BLaER1 (cell line): ENCODE measurements around the gene CCN6.

Source experiments
- H3K27ac ChIP-seq: shearing (Covaris generic); formaldehyde crosslinking; 2 replicates; pipeline ENCODE4 v1.8.1; 2022
- H3K27me3 ChIP-seq: shearing (Covaris generic); formaldehyde crosslinking; 2 replicates; pipeline ENCODE4 v1.8.1; 2022
- H3K36me3 ChIP-seq: shearing (Covaris generic); formaldehyde crosslinking; 2 replicates; pipeline ENCODE4 v1.8.1; 2022
- H3K4me1 ChIP-seq: shearing (Covaris generic); formaldehyde crosslinking; 2 replicates; pipeline ENCODE4 v1.8.1; 2022
- H3K4me2 ChIP-seq: shearing (Covaris generic); formaldehyde crosslinking; 2 replicates; pipeline ENCODE4 v1.8.1; 2022
- H3K4me3 ChIP-seq: shearing (Covaris generic); formaldehyde crosslinking; 2 replicates; pipeline ENCODE4 v1.8.1; 2022
- H3K9ac ChIP-seq: shearing (Covaris generic); formaldehyde crosslinking; 2 replicates; pipeline ENCODE4 v1.8.1; 2022
- H3K9me3 ChIP-seq: shearing (Covaris generic); formaldehyde crosslinking; 2 replicates; pipeline ENCODE4 v1.8.1; 2022
- H4K20me1 ChIP-seq: shearing (Covaris generic); formaldehyde crosslinking; 2 replicates; pipeline ENCODE4 v1.8.1; 2022
- Cebpa-rat ChIP-seq: shearing (Covaris generic); IDR thresholded peaks from 2 replicates; pipeline ENCODE4 v1.8.1; 2022

CCN6 gene

DNA sequence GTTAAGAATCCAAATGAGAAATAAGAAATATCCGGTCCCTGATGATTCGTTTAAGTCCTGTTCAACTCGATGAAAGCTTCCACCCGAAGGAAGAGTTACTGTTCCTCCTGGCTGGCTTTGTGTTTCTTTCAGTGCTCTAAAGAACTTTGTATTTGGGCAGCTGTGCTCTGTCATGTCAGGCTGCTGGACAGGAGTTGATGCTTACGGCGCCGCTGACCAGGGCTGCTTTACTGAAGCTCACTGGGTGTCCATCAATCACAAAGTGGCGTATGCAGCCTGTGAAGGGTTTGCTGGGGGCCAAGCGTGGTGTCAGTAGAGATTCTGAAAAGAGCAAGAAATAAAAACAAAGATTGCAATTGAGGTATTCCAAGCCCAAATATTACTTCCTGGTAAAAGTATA is 55.4 kb downstream of the CCN6 start:
- no peaks in the 10 kb centered on the region for H3K4me1 ChIP-seq
- no peak for TF ChIP-seq Cebpa-rat
- H3K9me3 ChIP-seq, result no peaks in the 10 kb centered on the region
- H3K4me2 ChIP-seq, result no peak overlapping the region
- no peaks in the 10 kb centered on the region for H3K27me3 ChIP-seq
- no peaks in the 10 kb centered on the region for H3K36me3 ChIP-seq
- H3K9ac ChIP-seq, result no peak overlapping the region
- H3K4me3 ChIP-seq, result no peak overlapping the region
- H4K20me1 ChIP-seq, result no peaks in the 10 kb centered on the region
- H3K27ac ChIP-seq, result no peak overlapping the region

DNA sequence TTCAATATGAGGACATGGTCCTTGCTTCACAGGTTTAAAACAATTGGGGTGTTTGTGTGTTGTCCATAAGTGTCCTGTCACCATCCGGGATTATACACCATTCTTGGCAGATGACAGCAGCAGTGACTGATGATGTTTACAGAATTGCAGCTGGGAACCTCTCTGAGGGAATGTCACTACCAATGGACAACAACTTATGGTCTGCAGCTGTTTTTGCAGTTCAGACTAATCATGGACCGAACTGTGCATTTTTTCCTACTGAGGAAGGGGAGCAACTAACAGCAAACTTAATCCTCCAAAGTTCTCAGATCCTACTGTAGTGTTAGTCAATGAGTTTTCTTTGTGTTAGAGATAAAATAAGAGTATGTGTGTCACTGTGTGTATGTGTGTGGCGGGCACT is 59.5 kb downstream of the CCN6 start:
- H3K27ac ChIP-seq, result no peak overlapping the region
- TF ChIP-seq Cebpa-rat, result no peak

DNA sequence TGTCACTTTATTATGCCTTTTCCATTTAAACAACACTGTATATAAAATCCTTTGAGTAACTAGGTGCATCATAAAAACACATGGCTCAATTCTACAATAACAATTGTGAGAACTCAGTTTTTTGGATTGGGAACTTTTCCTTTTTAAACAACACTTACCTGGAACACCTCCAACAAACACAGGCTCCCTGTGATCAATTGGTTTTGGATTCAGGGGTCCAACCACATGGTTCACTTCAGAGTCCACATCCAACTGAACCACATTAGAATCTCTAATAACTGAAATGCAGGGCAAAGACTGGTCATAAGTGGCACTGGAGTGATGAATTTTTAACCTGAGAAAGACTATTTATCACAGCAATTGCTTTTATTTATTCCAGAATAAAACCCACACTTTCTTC is 60.0 kb downstream of the CCN6 start:
- no peak for TF ChIP-seq Cebpa-rat
- no peaks in the 10 kb centered on the region for H4K20me1 ChIP-seq

More for the DNA sequence above, 59.5 kb downstream of the CCN6 start:
- Histone ChIP-seq H4K20me1 (no peaks in the 10 kb centered on the region), H3K9me3 (no peaks in the 10 kb centered on the region), H3K36me3 (no peaks in the 10 kb centered on the region), H3K27me3 (no peaks in the 10 kb centered on the region), H3K9ac (no peak overlapping the region), H3K4me3 (no peak overlapping the region), H3K4me1 (no peaks in the 10 kb centered on the region), H3K4me2 (no peak overlapping the region)

DNA sequence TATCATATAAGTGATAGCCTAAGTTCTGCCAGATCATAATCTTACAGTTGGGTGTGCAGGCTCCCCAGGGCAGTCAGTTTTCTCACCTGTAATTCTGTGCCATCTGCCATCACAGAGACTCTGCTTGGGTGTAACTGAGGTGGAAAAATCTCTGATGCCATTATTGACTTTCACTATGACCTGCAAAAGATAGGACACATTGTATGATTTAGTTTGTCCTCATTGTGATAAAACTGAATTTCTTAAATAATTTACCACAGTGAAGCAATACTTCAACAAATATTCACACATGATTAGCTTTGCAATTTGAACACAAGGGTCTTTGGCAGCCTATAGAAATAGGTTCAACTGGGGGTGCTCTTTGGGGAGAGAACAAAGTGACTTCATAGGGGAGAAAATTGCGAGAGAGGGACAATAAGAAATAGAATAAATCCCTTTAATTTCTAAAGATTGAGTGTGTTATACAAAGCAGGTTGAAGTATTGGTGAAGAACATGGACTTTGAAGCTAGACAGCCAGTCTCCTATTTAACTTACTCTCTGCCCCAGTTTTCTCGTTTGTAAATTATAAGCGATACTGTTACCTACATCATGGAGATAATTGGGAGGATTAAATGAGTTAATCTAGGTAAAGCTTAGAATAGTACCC is 60.8 kb downstream of the CCN6 start:
- H3K4me1 ChIP-seq, result no peaks in the 10 kb centered on the region
- H3K36me3 ChIP-seq, result no peaks in the 10 kb centered on the region
- no peak overlapping the region for H3K27ac ChIP-seq
- H3K27me3 ChIP-seq, result no peaks in the 10 kb centered on the region
- no peak overlapping the region for H3K4me2 ChIP-seq
- H3K9ac ChIP-seq, result no peak overlapping the region
- no peak overlapping the region for H3K4me3 ChIP-seq
- no peaks in the 10 kb centered on the region for H3K9me3 ChIP-seq
- no peaks in the 10 kb centered on the region for H4K20me1 ChIP-seq
- no peak for TF ChIP-seq Cebpa-rat

More for the DNA sequence above, 60.0 kb downstream of the CCN6 start:
- Histone ChIP-seq H3K36me3 (no peaks in the 10 kb centered on the region), H3K4me2 (no peak overlapping the region), H3K4me3 (no peak overlapping the region), H3K27me3 (no peaks in the 10 kb centered on the region), H3K4me1 (no peaks in the 10 kb centered on the region), H3K9me3 (no peaks in the 10 kb centered on the region), H3K9ac (no peak overlapping the region), H3K27ac (no peak overlapping the region)

DNA sequence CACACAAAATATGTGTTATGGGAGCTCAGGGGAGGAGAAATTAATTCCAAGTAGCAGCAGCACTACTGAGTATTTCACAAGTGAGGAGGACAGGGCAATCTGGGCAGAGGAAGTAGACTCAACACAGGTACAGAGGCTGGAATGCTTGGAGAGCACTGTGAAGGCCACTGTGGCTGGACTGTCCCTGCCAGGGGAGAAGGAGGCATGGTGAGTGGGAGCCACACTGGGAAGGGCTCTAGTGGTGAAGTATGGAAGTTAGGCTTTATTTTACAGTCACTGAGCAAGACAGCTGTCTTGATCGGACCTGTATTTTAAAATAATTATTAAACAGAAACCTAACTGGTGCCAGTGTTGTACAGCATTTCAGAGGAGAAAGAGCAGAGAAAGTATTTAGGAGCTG is 62.3 kb downstream of the CCN6 start:
- Histone ChIP-seq H3K4me1 (no peaks in the 10 kb centered on the region), H3K9me3 (no peaks in the 10 kb centered on the region), H3K27me3 (no peaks in the 10 kb centered on the region), H3K36me3 (no peaks in the 10 kb centered on the region), H3K27ac (no peak overlapping the region), H3K4me2 (no peak overlapping the region), H3K4me3 (no peak overlapping the region), H4K20me1 (no peaks in the 10 kb centered on the region), H3K9ac (no peak overlapping the region)
- no peak for TF ChIP-seq Cebpa-rat

DNA sequence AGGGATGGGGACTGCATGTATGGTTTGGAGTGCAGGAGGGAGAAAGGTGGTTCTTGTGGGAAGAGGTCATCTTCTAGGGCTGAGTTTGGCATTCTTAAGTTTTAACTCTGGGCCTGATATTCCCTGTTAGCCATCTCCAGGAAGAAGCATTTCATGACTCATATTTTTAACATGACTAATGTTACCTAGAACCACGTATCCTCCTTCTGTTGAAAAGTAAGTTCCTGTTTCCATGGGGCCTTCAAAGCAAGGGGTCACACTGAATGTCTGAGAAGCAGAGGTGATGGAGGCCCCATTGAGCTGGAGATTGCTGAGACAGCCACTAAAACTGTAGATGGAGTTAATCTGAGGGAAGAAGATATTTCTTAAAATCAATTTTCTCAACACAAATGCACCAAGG is 63.6 kb downstream of the CCN6 start:
- H3K27ac ChIP-seq, result no peak overlapping the region
- H3K4me3 ChIP-seq, result no peak overlapping the region
- H3K4me1 ChIP-seq, result no peaks in the 10 kb centered on the region
- H3K36me3 ChIP-seq, result no peaks in the 10 kb centered on the region
- H3K4me2 ChIP-seq, result no peak overlapping the region
- no peaks in the 10 kb centered on the region for H3K27me3 ChIP-seq
- TF ChIP-seq Cebpa-rat, result no peak
- no peaks in the 10 kb centered on the region for H3K9me3 ChIP-seq
- H4K20me1 ChIP-seq, result no peaks in the 10 kb centered on the region
- H3K9ac ChIP-seq, result no peak overlapping the region

GRCh38 chr6:112118034-112118433 is 64.1 kb downstream of the CCN6 start:
- no peak for TF ChIP-seq Cebpa-rat

More at GRCh38 chr6:112118034-112118433, 64.1 kb downstream of the CCN6 start:
- Histone ChIP-seq H3K4me3 (no peak overlapping the region), H3K27me3 (no peaks in the 10 kb centered on the region), H3K27ac (no peak overlapping the region), H3K4me2 (no peak overlapping the region), H4K20me1 (no peaks in the 10 kb centered on the region), H3K9me3 (no peaks in the 10 kb centered on the region), H3K9ac (no peak overlapping the region), H3K36me3 (no peaks in the 10 kb centered on the region), H3K4me1 (no peaks in the 10 kb centered on the region)
